Karpas-422 (cell line): ENCODE measurements around the gene CSNK1G1. TPM values are rescaled to one million over a fixed set of nuclear protein-coding genes. Genes with fewer than 3 reads are reported as not detected.
"Not testable (repeated sequence)": the region's sequence is repeated elsewhere in the genome, so short reads cannot be mapped to it uniquely, and the experiment has no call there.

ENCODE experiments used
- DNase-seq: peaks from one replicate; pipeline ENCODE4 v3.0.0-alpha.2; 2015
- H2AFZ ChIP-seq: fragments of 200-600 bp; sonication (generic); 2 replicates; pipeline ENCODE4 v1.6.1; 2014; ENCODE audit warnings: antibody characterized with exemption, low read length, mixed read lengths
- H3K27ac ChIP-seq: fragments of 200-600 bp; sonication (generic); 2 replicates; pipeline ENCODE4 v1.5.1; 2014; ENCODE audit warnings: mild to moderate bottlenecking, low read length, moderate library complexity
- H3K27me3 ChIP-seq: fragments of 200-600 bp; sonication (generic); 2 replicates; pipeline ENCODE4 v1.6.1; 2014; ENCODE audit warnings: low read length, mixed read lengths
- H3K36me3 ChIP-seq: fragments of 200-600 bp; sonication (generic); 2 replicates; pipeline ENCODE4 v1.6.1; 2014; ENCODE audit warnings: low read length, mixed read lengths; ENCODE audit not compliant: insufficient read depth
- H3K4me1 ChIP-seq: fragments of 200-600 bp; sonication (generic); 2 replicates; pipeline ENCODE4 v1.6.1; 2014; ENCODE audit warnings: mild to moderate bottlenecking, low read length, mixed read lengths
- H3K4me2 ChIP-seq: fragments of 200-600 bp; sonication (generic); 2 replicates; pipeline ENCODE4 v1.6.1; 2014; ENCODE audit warnings: low read length, low read depth, mild to moderate bottlenecking; ENCODE audit not compliant: poor library complexity, severe bottlenecking
- H3K4me3 ChIP-seq: fragments of 200-600 bp; sonication (generic); 2 replicates; pipeline ENCODE4 v1.5.1; 2014; ENCODE audit warnings: mild to moderate bottlenecking, antibody characterized with exemption, low read length, mixed read lengths
- H3K79me2 ChIP-seq: fragments of 200-600 bp; sonication (generic); 2 replicates; pipeline ENCODE4 v1.6.1; 2014; ENCODE audit warnings: mild to moderate bottlenecking, low read length, mixed read lengths
- H3K9ac ChIP-seq: fragments of 200-600 bp; sonication (generic); 2 replicates; pipeline ENCODE4 v1.6.0; 2014; ENCODE audit warnings: low read length
- H3K9me2 ChIP-seq: fragments of 200-600 bp; sonication (generic), shearing (Covaris generic); replicated peaks from 2 replicates; pipeline ENCODE4 v1.6.0; 2014; ENCODE audit warnings: mild to moderate bottlenecking, low read length, moderate library complexity; ENCODE audit not compliant: insufficient read depth
- H3K9me3 ChIP-seq: fragments of 300-700, 200-600 bp; sonication (generic); 2 replicates; pipeline ENCODE4 v1.6.1; 2014; ENCODE audit warnings: low read length, mixed read lengths
- H4K20me1 ChIP-seq: fragments of 200-600 bp; sonication (generic); 2 replicates; pipeline ENCODE4 v1.6.1; 2014; ENCODE audit warnings: mild to moderate bottlenecking, antibody characterized with exemption, low read length, low read depth; ENCODE audit not compliant: insufficient read depth
- total RNA-seq: library from RNA; depleted of rRNA; stranded (reverse); fragments of >200 nt; shearing (Covaris generic); gene quantifications from 2 replicates; pipeline ENCODE4 v1.2.3, GENCODE V29; 2014; ENCODE audit warnings: low replicate concordance

Gene CSNK1G1
- total RNA-seq, 1 experiment from 2014 or later, result 37.1 TPM

- Histone ChIP-seq H4K20me1 (no peaks in the 10 kb centered on the region), H3K4me1 (peaks cover 41% of the 10 kb centered on the region), H3K79me2 (peaks cover 41% of the 10 kb centered on the region), H3K27ac (no peak overlapping the region), H3K27me3 (no peaks in the 10 kb centered on the region), H2AFZ (no peak overlapping the region), H3K9me3 (no peaks in the 10 kb centered on the region), H3K36me3 (peaks cover 8% of the 10 kb centered on the region; the same call in 1 of the 2 replicates), H3K9me2 (no peaks in the 10 kb centered on the region), H3K4me3 (no peak overlapping the region), H3K9ac (no peak overlapping the region), H3K4me2 (no peak overlapping the region)
- no peak for DNase-seq
Measured at GRCh38 chr15:64383760-64384159, 27.8 kb upstream of the CSNK1G1 start.

GRCh38 chr15:64381000-64381751 is 25.2 kb upstream of the CSNK1G1 start, which contains the start of gene PCLAF:
TSS of gene PCLAF (minus strand) at chr15:64381441. CDS start at chr15:64381371, 70 bp downstream.
- H3K36me3 ChIP-seq, result peaks cover 13% of the 10 kb centered on the region; the same call in 1 of the 2 replicates
- peak; percentile 98 for DNase-seq
- H3K9me3 ChIP-seq, result no peaks in the 10 kb centered on the region
- H3K79me2 ChIP-seq, result peaks cover 39% of the 10 kb centered on the region
- H2AFZ ChIP-seq, result peak within 1 kb of the TSS; percentile 83
- peak within 1 kb of the TSS; percentile 96 for H3K4me3 ChIP-seq
- H3K4me1 ChIP-seq, result peaks cover 27% of the 10 kb centered on the region
- H3K27me3 ChIP-seq, result no peaks in the 10 kb centered on the region
- peak within 1 kb of the TSS; percentile 82 for H3K9ac ChIP-seq
- H3K27ac ChIP-seq, result peak within 1 kb of the TSS; percentile 69
- H3K4me2 ChIP-seq, result peak within 1 kb of the TSS; percentile 80
- no peaks in the 10 kb centered on the region for H4K20me1 ChIP-seq
- H3K9me2 ChIP-seq, result no peaks in the 10 kb centered on the region

- H3K27me3 ChIP-seq, H4K20me1 ChIP-seq, H3K9me2 ChIP-seq, H3K9me3 ChIP-seq: not testable (repeated sequence)
- peak overlapping the region; percentile 82 for H2AFZ ChIP-seq
- H3K4me1 ChIP-seq, result peaks cover 27% of the 10 kb centered on the region
- H3K4me2 ChIP-seq, result peak overlapping the region; percentile 80
- H3K4me3 ChIP-seq, result peak overlapping the region; percentile 96
- peak overlapping the region; percentile 69 for H3K27ac ChIP-seq
- peaks cover 18% of the 10 kb centered on the region; the same call in 1 of the 2 replicates for H3K36me3 ChIP-seq
- peak overlapping the region; percentile 82 for H3K9ac ChIP-seq
- H3K79me2 ChIP-seq, result peaks cover 45% of the 10 kb centered on the region
- peak; percentile 50 for DNase-seq
Measured at GRCh38 chr15:64380130-64380870, 24.3 kb upstream of the CSNK1G1 start.

- Histone ChIP-seq H3K36me3 (peaks cover 19% of the 10 kb centered on the region; the same call in 1 of the 2 replicates), H3K9me3 (no peaks in the 10 kb centered on the region), H3K27ac (no peak overlapping the region), H2AFZ (no peak overlapping the region), H3K4me3 (peak overlapping the region; percentile 96), H4K20me1 (no peaks in the 10 kb centered on the region), H3K4me1 (peaks cover 27% of the 10 kb centered on the region), H3K4me2 (peak overlapping the region; percentile 80), H3K79me2 (peaks cover 53% of the 10 kb centered on the region), H3K9ac (peak overlapping the region; percentile 82; the same call in 1 of the 2 replicates), H3K9me2 (no peaks in the 10 kb centered on the region), H3K27me3 (no peaks in the 10 kb centered on the region)
- no peak for DNase-seq
Measured at GRCh38 chr15:64379216-64379960, 23.4 kb upstream of the CSNK1G1 start.

GRCh38 chr15:64373360-64373759 is 17.4 kb upstream of the CSNK1G1 start:
- peaks cover 14% of the 10 kb centered on the region; the same call in 1 of the 2 replicates for H3K36me3 ChIP-seq
- no peaks in the 10 kb centered on the region for H3K9me3 ChIP-seq
- H3K4me1 ChIP-seq, result peaks cover 17% of the 10 kb centered on the region
- no peak overlapping the region for H3K4me3 ChIP-seq
- H3K27ac ChIP-seq, result no peak overlapping the region
- no peaks in the 10 kb centered on the region for H3K9me2 ChIP-seq
- no peak overlapping the region for H3K9ac ChIP-seq
- H3K79me2 ChIP-seq, result peaks cover 48% of the 10 kb centered on the region
- H2AFZ ChIP-seq, result no peak overlapping the region
- H3K4me2 ChIP-seq, result no peak overlapping the region
- H3K27me3 ChIP-seq, result no peaks in the 10 kb centered on the region
- no peaks in the 10 kb centered on the region for H4K20me1 ChIP-seq
- no peak for DNase-seq

GRCh38 chr15:64371383-64371782 is 15.4 kb upstream of the CSNK1G1 start:
- H3K4me2 ChIP-seq, H4K20me1 ChIP-seq, H3K9ac ChIP-seq, H3K9me3 ChIP-seq, H3K9me2 ChIP-seq, H3K27me3 ChIP-seq, DNase-seq, H2AFZ ChIP-seq, H3K4me3 ChIP-seq, H3K27ac ChIP-seq: not testable (repeated sequence)
- Histone ChIP-seq H3K4me1 (peaks cover 25% of the 10 kb centered on the region), H3K79me2 (peaks cover 43% of the 10 kb centered on the region; the same call in 1 of the 2 replicates), H3K36me3 (peaks cover 13% of the 10 kb centered on the region; the same call in 1 of the 2 replicates)

GRCh38 chr15:64369078-64369607 is 13.2 kb upstream of the CSNK1G1 start:
- no peak overlapping the region for H2AFZ ChIP-seq
- DNase-seq, result no peak
- peak overlapping the region; percentile 27 for H3K4me2 ChIP-seq
- no peak overlapping the region for H3K4me3 ChIP-seq
- H3K9me2 ChIP-seq, result no peaks in the 10 kb centered on the region
- no peaks in the 10 kb centered on the region for H3K9me3 ChIP-seq
- peak overlapping the region; percentile 60; the same call in 1 of the 2 replicates for H3K27ac ChIP-seq
- H3K9ac ChIP-seq, result no peak overlapping the region
- peaks cover 16% of the 10 kb centered on the region; the same call in 1 of the 2 replicates for H3K36me3 ChIP-seq
- peaks cover 25% of the 10 kb centered on the region for H3K4me1 ChIP-seq
- H3K27me3 ChIP-seq, result no peaks in the 10 kb centered on the region
- peaks cover 26% of the 10 kb centered on the region; the same call in 1 of the 2 replicates for H3K79me2 ChIP-seq
- H4K20me1 ChIP-seq, result no peaks in the 10 kb centered on the region
